Measurements from ENCODE around the gene SPEF1.

The SPEF1 gene

DNA sequence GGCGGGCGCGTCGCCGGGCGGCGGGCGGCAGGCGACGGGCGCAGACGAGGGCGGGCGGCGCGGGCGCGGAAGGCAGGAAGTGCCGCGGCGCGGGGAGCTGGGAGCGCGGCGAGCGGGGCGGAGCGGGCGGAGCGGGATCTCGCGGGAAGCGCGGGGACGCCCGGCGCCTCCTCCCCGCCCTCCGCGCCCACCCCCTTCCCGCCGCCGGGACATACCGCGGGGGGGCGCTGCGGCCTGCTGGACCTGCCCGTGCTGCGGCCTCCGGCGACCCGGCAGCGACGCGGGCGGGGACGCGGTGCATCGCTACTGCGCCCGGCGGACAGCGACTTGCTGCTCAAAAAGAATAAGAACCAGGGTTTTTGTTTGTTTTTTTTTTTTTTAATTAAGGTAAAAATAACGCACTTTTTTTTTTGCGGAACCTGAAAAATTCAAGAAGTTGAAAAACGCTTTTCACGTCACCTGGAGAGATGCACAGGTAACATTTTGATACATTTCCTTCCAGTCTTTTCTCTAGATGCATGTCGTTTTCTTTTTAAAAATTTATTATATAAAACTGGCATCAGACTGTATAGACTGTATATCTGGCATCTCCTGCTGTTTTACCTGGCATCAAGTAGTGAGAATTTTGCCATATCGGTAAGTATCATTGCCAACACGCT, 5.5 kb upstream of the SPEF1 start, which contains the start of gene CENPB:
CENPB (minus strand) TSS at position 76 of the 659 bp plus-strand sequence. CDS start 257 bp downstream, outside the sequence.
- DNase-seq: peak; percentile 87

DNA sequence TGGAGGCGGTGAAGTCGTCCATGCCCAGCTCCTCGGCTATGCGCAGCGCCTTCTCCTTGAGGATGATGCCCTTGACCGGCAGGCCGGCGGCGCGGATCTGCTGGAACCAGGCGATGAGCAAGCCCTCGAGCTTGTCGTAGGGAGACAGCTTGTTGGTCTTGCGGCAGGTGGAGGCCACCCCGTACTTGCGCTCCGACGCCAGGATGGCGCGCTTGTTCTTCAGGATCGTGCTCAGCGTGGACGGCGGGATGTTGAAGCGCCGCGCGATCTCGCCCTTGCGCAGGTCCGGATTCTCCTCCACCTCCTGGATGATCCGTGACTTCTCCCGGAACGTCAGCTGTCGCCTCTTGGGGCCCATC, 4.9 kb upstream of the SPEF1 start:
- DNase-seq: peak; percentile 43

DNA sequence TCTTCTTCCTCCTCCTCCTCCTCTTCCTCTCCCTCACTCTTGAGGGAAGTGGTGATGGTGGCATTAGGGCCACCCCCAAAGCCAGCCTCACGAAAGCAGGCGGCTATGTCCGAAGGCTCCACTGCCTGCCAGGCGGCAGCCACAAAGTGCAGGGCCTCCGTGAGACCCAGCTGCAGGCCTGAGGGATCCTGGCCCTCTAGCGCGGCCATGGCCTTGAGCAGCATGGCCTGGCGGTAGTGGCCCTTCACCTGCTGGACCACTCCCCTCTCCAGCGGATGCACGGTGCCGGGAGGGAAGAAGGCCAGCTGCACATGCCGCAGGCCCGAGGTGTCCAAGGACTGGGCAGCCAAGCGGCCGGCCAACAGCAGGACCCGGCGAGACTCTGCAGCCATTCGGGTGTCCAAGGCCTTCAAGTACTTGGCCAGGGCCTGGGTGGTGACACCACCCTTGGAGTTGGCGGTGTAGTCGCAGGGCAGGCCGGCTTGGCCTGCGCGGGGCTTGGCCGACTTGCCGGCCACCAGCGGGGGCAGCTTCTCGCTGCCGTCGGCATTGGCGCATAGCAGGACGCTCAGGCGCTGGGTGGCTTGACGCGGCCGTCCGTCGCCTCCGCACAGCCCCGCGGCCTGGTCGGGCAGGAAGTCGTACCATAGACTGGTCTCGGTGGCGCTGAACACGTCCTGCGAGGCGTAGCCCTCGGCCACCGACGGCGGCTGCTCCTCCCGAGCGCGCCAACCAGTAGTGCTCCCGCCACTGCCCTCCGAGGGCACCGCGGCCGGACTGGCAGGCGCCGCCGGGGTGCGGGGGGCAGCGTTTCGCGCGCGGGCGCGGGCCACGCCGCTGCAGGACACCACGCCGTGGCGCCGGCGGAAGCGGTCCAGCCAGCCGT, 4.2 kb upstream of the SPEF1 start:
- peak; percentile 47 for DNase-seq

DNA sequence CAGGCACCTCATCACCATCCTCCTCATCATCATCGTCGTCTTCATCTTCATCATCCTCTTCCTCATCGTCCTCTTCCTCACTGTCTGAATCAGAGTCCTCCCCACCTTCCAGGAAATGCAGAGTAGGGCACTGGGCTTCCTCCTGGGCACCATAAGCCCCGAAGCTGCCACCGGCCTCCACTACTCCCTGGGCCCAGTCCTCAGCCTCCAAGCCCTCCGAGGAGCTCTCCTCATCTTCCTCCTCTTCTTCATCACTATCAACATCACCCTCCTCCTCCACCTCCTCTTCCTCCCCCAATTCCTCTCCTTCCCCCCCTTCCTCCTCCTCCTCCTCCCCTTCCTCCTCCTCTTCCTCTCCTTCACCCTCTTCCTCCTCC, 3.6 kb upstream of the SPEF1 start:
- DNase-seq: no peak

GRCh38 chr20:3784216-3784853, 3.1 kb upstream of the SPEF1 start:
- no peak for DNase-seq

DNA sequence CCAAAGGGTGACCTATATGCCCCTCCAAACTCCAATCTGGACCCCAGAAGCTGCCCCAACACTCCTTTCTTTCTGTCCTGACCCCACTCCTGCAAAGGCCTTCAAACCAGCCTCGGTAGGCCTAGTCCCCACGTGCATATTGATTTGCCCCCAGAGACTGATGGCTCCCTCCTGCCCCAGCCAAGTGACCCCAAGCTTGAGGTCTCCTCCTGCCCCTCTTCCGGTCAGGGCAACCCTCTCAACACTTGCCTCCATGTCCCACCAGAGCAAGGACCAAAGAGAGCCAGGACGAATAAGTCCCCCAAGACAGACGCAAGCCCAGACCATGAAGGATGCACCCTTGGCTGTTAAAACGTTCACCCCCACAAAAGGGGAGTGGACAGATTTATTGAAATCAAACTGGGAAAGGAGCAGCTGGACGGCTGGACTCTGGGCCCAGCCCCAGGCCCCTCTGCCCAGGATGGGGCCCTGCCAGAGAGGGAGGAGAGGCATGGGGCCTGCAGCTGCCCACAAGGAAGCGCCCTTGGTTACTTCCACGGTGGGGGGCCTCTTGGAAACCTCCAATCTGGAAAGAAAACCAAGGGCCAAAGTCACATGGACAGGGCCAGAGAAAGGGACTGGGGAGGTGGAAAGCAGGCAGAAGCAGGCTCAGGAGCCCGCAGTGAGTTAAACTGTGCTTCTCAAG, 2.4 kb upstream of the SPEF1 start:
- DNase-seq: no peak

- peak; percentile 83 for DNase-seq
These were observed 1.8 kb upstream of the SPEF1 start for GRCh38 chr20:3783068-3783489.

DNA sequence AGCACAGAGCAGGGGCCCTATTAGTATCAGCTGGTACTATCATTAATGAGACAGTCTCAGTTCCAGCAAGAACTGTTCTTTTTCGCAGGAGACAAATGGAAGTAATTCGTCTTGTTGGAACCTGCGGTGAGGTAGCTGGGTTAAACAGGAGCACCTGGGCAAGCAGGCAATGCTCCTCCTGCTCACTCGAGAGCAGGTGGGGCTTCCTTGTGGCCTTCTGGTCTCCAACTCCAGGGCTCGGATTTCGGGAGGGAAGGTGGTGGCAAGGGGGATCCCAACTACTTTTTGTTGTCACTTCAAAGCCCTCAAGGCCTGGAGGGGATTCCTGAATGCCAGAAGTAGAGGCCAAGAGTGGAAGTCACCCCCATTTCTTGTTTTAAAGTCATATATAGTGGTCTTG, 1.3 kb upstream of the SPEF1 start:
- peak; percentile 66 for DNase-seq

DNA sequence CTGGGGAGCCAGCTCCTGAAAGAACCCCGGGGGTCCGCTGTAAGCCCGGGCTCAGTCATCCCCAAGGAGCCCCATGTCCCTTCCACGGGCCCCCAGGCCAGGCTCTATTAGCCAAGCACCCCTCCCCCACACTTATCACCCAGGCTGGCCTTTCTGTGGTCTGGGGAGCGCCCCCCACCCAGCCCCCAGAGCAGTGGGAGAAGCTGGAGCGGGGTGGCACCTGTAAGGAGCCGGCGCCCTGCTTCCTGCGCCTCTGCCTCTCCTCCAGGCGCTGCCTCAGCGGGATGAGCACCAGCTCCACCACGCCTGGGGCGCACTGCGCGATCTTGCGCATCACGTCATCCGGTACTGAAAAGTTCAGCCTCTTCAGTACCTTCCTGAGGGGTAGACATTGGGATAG, 2.3 kb downstream of the SPEF1 start:
- no peak for DNase-seq

DNA sequence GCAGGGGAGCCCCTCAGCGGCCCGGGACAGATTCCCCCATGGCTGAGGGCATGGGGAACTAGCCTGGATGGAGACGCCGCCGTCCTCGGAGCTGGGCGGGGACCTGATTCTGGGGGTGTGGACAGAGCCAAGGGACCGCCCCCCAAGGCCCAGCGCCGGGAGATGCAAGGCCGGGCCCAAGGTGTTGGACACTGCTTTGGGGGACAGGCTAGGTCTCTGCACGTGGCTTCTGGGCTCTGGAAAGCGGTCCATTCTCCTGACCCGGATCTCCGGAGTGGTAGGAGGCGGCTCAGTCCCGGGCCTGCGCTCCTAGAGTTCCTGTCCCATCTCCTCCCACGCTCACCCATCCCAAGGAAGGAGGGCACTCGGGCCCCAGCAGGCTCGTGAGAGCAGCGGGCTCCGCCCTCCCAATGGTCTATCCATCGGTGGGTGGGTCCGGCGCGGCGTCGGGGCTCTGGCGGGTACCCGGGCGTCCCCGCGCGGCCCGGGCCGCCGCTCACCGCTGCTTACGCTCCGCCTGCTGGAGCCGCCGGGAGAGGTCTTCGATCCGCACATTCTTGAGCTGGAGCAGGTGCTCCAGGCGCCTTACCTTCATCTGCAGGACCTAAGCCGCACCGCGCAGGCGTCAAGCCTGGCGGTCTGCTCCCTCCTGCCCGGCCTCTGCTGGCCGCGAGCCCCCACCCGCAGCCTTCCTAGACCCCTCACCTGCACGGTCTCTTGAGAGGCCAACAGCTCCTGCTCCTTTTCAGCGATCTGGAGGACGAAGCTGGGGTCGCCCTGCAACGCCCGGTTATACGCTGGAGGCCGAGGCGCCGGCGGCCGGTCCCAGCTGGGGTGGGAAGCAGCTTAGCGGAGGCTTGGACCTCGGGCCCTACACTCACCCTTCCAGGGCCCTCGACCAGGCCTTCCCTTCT, 3.3 kb downstream of the SPEF1 start:
- DNase-seq: peak; percentile 79

DNA sequence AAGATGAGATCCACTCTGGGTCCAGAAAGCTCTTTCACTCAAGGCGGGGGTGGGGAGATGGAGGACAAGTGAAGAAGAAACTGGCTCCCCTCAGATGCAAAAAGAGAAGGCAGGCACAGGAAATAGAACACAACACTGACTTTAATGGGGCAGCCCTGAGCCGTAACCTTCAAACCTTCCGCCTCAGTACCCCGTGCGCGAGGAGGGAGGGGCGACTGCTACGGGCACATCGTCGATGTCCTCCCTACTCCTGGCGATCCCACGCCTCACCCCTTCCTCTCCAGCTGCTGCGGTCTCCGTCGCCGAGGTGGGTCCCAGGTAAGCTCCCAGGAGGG, 3.9 kb downstream of the SPEF1 start:
- DNase-seq: no peak

DNA sequence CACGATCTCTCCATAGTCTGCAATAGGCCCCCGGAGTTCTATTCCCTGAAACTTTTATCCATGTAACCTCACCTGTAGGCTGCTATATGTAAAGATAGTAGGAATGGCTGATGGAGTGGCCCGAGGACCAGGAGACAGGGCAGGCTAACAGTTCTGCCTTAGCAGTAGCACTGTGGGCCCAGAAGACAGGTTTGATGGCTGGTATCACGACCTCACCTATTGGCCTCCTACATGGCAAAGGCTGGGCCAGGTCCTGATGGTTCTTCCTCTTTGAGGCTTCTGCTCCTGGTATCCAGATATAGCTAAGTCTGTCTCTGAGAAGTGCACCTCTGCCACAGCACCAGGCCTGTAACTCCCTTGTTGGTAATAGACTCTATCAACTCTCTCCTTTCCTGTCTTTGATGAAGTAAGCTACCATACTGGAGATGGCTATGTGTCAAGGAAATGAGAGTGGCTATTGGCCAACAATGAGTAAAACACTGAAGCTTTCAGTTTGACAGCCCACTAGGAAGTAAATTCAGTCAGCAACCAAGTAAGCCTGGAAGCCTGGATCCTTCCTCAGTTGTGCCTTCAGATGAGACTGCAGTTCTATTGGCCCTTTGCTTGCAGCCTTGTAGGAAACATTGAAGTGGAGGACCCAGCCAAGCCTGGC, 5.7 kb downstream of the SPEF1 start:
- no peak for DNase-seq

DNA sequence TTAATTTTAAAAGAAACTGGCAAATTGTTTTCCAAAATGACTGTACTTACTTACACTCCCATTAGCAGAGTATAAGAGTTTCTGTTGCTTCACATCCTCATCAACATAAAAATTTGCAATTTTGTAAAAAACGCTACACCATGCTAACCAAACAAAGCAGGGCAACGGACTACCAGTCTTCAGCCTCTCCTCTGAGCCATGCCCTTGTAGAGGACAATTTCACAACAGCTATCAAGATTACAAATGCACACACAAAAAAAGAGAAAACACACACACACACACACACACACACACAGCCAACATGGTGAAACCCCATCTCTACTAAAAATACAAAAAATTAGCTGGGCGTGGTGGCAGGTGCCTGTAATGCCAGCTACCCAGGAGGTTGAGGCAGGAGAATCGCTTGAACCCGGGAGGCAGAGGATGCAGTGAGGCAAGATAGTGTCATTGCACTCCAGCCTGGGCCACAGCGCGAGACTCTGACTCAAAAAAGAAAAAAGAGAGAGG, 9.6 kb downstream of the SPEF1 start:
- no peak for DNase-seq

GRCh38 chr20:3768342-3769130, 12.7 kb downstream of the SPEF1 start:
- peak; percentile 82 for DNase-seq

DNA sequence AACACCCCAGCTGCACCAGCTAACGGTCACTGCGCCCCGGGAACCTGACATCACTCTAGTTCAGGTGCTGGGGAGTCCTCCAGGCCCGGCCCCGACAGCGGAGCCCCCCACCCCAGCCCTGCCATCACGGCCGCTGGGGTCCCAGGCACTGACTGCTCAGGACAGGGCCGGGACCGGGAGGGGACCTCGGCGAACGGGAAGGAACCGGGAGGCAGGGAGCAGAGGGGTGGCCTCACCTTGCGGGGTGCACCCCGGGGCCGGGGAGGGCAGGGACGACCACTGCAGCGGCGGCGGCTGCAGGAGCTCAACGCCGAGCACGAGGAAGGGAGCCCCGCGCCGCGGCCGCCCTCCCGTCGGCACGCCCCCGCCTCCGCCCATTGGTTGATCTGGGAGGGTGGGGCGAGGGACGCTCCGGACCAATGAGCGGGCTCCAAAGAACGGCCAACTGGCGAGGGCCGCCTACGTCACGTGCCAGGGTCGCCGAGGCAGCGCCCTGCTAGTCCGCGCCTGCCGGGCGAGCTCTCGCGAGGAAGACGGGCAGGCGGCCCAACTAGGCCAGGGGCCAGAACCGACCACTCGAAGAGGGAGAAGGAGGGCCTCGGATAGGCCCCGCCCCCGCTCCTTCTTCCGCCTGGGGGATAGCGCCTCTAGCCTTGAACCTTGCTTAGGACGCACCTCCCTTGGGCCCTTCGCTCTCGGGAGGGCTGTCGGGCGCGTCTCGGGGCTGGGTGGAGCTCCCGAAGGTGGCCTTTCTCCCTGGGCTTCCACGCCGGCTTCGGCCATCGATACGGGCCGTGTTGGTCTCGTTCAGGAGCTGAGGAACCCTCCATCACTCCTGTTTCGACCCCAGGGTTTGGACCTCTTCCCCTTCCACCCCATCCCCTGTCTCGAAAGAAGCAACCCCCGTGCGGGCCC, 13.6 kb downstream of the SPEF1 start, which contains the start of gene ADISSP:
ADISSP (minus strand) TSS at position 327 of the 915 bp plus-strand sequence. CDS start 7,653 bp downstream, outside the sequence.
- DNase-seq: peak; percentile 99

DNA sequence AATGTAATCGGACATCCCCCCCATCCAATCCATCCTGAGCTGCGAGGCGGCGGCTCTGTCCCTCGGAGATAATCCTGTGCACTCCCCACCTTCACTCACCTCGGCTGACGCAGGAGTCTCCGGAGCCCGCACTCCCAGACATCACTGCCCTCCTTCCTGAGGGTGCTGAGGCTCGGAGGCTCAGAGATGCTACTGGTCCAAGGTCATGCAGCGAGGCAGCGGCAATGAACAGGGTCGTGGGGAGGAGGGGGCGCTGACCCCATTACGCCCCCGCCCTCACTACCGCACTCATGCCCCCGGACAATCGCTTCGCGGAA, 14.2 kb downstream of the SPEF1 start:
- DNase-seq: no peak

GRCh38 chr20:3766422-3767109, 14.7 kb downstream of the SPEF1 start:
- no peak for DNase-seq

DNA sequence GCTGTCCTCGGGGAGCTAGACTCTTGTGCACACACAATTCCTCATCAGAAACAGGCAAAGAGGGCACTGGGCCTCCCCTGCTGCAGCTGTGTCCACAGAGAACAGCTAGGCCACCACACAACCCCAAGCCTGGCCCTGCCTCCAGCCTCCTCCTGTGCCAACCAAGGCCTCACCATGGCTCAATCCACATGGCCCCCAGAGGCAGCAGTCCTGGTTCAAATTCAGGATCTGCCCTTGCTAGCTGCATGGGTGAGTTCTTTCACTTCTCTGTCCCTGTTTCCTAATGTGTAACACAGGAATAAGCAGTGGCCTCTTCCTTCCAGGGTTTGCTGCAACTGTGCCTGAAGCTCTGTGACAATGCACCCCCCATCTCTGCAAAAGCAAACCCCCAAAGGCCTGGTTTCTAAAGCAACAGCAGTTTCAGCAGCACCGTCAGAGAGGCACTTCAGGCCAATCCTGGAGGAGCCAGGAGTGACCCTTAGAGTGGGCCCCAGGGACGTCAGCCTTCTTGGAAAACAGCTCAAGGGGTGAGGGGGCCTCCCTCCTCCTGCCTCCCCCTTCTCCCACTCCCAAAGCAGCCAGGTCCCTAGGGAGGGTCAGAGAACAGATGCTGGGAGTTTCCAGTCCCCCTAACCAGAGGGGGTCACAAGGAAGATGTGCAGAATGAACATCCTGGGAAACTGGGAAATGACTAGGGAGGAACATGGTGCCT, 15.9 kb downstream of the SPEF1 start:
- no peak for DNase-seq

Measured in NCI-H510A (cell line).